ENCODE results near the gene FAM241A. TPM values are rescaled to one million over a fixed set of nuclear protein-coding genes. Genes with fewer than 3 reads are reported as not detected.

Gene FAM241A
- 1 to 10 TPM in 5 of 6 experiments, under 1 TPM in 1; 0.99 to 3.5 (median 2.1) TPM for total RNA-seq
- long read RNA-seq, full-length matches to known transcripts, result 1 of 1 reads
- long read RNA-seq, partial matches to known transcripts, result 0 of 1 reads
- long read RNA-seq, other reads (novel, unspliced or antisense), result 0 of 1 reads

DNA sequence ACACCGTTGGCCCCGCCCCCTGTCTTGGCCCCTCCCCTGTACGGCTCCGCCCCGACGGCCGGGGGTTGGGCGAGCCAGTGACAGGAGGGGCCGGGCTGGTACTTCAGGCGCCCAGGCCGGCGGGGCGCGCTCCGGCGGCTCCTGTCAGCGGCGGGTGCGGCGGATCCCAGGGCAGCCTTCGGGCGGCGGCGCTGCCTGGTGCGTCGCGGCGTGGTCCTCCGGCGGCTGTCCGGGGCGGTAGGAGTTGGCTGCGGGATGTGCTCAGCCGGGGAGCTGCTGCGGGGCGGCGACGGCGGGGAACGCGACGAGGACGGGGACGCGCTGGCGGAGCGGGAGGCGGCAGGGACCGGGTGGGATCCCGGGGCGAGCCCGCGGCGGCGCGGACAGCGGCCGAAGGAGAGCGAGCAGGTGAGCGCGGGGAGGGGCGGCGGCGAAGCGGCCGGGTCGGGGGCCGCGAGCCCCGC, at the start of gene FAM241A:
FAM241A (plus strand) TSS at position 129 of the 464 bp plus-strand sequence; CDS start at position 256, 127 bp downstream.
- WGBS (ENCODE audit: insufficient coverage, low coverage, low lambda C conversion rate, missing lambda C conversion rate), result 0% methylated on average over 4 of the region's 70 CpGs
- peak; percentile 91 to 92 (median 91) for DNase-seq
- TF ChIP-seq, protein P1, sequence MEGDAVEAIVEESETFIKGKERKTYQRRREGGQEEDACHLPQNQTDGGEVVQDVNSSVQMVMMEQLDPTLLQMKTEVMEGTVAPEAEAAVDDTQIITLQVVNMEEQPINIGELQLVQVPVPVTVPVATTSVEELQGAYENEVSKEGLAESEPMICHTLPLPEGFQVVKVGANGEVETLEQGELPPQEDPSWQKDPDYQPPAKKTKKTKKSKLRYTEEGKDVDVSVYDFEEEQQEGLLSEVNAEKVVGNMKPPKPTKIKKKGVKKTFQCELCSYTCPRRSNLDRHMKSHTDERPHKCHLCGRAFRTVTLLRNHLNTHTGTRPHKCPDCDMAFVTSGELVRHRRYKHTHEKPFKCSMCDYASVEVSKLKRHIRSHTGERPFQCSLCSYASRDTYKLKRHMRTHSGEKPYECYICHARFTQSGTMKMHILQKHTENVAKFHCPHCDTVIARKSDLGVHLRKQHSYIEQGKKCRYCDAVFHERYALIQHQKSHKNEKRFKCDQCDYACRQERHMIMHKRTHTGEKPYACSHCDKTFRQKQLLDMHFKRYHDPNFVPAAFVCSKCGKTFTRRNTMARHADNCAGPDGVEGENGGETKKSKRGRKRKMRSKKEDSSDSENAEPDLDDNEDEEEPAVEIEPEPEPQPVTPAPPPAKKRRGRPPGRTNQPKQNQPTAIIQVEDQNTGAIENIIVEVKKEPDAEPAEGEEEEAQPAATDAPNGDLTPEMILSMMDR (IDR thresholded peaks at IDR 0.05), result no peak
- peak; percentile 92 for TF ChIP-seq POLR2A (IDR thresholded peaks at IDR 0.05)
- intact Hi-C loops (cut with DNase I), result no loop called here
- H3K4me3 ChIP-seq, result peak within 1 kb of the TSS; percentile 64 to 81 (median 68)
- peak; percentile 93 to 97 (median 95) for ATAC-seq
- no peaks in the 10 kb centered on the region for H3K36me3 ChIP-seq
- H3K27ac ChIP-seq, result peak within 1 kb of the TSS; percentile 68 to 81 (median 73)
- H3K27me3 ChIP-seq, result no peaks in the 10 kb centered on the region
- no peaks in the 10 kb centered on the region for H3K9me3 ChIP-seq
- H3K4me1 ChIP-seq, result peaks cover 0 to 19% (median 9%) of the 10 kb centered on the region in 4 donors

DNA sequence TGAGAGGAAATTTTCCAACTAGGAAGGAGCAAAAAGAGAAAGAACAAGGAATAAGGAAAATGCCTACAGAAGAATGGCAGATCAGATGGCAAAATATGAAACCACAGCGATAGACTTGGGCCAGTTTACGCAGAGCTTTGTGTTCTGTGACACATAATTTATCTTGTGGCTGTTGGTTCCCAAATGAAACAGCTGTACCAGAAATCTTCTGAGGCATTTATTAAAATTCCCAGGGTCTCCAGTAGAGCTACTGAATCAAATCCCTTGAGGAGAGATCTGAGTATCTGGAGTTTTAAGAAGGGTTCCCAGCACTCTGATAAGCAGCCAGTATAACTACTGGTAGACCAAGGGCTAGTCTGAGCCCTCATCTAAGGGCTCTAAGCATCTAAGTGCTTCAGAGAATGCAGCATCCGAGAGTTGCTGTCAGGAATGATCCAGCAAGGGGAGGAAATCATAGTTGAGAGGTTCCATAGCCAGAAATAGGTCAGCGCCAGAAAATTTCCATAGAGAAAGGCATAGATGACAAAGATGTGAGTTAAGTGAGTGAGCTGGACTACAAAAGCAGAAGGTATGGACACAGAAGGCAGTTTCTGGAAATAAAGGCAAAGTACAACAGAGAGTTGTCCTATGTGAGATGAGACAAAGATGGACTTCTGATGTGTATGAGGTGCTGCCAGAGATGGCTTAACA, 46.3 kb upstream of the FAM241A start:
- ATAC-seq (no peak), DNase-seq (no peak)
- Histone ChIP-seq H3K36me3 (no peaks in the 10 kb centered on the region), H3K9me3 (no peaks in the 10 kb centered on the region), H3K4me3 (no peak overlapping the region), H3K4me1 (peaks cover 0 to 6% (median 0%) of the 10 kb centered on the region in 4 donors), H3K27me3 (no peaks in the 10 kb centered on the region), H3K27ac (no peak overlapping the region)
- intact Hi-C loops (cut with DNase I), result loop anchor here in 1 of 2 donors (10.0 kb wide), 1 partner anchor 156 kb away; no protein-coding TSS in a partner anchor
- WGBS (ENCODE audit: insufficient coverage, low coverage, low lambda C conversion rate, missing lambda C conversion rate), result 55% methylated on average over 4 of the region's 4 CpGs
- TF ChIP-seq POLR2A (IDR thresholded peaks at IDR 0.05), result no peak
- TF ChIP-seq, protein P1 (IDR thresholded peaks at IDR 0.05), result no peak

DNA sequence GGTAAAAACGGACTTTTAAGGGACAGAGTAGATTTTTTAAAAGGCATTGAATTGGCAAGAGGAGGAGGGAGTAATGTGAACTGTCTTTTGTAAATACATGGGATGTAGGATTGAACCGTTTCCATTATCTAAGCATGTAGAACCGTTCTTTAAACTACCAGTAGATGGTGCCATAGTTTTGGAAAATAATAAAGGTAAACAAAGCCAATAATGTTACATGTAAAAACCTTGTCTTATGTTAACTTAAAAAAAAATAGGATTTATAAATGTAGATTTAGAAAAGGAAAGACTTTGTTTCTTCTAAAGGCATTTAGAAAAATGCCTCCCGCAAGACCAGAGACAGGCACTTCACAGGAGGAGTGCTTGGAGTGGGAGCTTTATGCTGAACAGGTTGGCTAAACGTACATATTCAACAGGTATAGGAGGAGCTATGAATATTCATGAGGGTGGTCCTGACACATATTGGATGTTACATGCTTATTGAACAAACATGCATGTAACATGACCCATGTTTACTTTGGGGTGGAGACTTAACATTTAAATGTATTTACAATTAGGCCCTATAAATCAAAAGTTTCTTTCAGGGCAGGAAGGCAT, 45.5 kb upstream of the FAM241A start:
- no peak for TF ChIP-seq POLR2A (IDR thresholded peaks at IDR 0.05)
- TF ChIP-seq, protein P1 (IDR thresholded peaks at IDR 0.05), result peak; percentile 64 to 81 (median 74)
- Histone ChIP-seq H3K36me3 (no peaks in the 10 kb centered on the region), H3K27me3 (no peaks in the 10 kb centered on the region), H3K9me3 (no peaks in the 10 kb centered on the region), H3K4me1 (peaks cover 0 to 6% (median 0%) of the 10 kb centered on the region in 4 donors), H3K27ac (no peak overlapping the region), H3K4me3 (no peak overlapping the region)
- ATAC-seq, result peak; percentile 90 to 96 (median 92)
- intact Hi-C loops (cut with DNase I), result loop anchor here (10.0 kb wide), 2 partner anchors 135 to 155 kb away; partner anchors contain the start of gene AP1AR (in 1 of the 2)
- no peak for DNase-seq
- WGBS (ENCODE audit: insufficient coverage, low coverage, low lambda C conversion rate, missing lambda C conversion rate), result 6% methylated on average over 5 of the region's 5 CpGs

DNA sequence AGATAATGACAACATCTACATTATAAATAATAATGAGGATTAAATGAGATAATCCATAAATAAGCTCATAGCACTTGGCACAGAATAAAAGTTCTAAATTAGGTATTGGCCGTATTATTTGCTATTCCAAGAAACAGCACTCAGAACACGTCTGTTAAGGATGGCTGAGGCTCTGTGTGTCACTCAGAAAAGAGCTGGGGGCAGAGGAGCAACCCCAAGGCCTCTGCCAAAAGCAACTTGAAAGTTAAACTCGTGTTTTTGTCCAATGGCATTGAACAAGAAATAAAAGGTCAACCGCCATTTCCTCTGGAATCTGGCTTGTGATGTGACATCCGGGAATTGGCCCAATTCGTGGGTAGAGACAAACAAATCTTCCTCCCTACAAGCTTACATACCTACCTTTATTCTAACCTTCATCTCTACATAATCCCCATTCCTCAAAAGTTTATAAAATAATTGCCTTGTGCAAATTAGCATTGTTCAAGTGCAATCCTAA, 42.3 kb upstream of the FAM241A start:
- WGBS (ENCODE audit: insufficient coverage, low coverage, low lambda C conversion rate, missing lambda C conversion rate), result 46% methylated on average over 6 of the region's 6 CpGs

More for the DNA sequence above, 42.3 kb upstream of the FAM241A start:
- peaks cover 0 to 6% (median 0%) of the 10 kb centered on the region in 4 donors for H3K4me1 ChIP-seq
- H3K4me3 ChIP-seq, result no peak overlapping the region
- H3K27ac ChIP-seq, result no peak overlapping the region
- DNase-seq, result no peak
- no peak for TF ChIP-seq POLR2A (IDR thresholded peaks at IDR 0.05)
- TF ChIP-seq, protein P1 (IDR thresholded peaks at IDR 0.05), result no peak
- intact Hi-C loops (cut with DNase I), result loop anchor here in 1 of 2 donors (10.0 kb wide), 1 partner anchor 132 kb away; the partner anchor contains the start of gene AP1AR
- H3K9me3 ChIP-seq, result no peaks in the 10 kb centered on the region
- no peaks in the 10 kb centered on the region for H3K36me3 ChIP-seq
- H3K27me3 ChIP-seq, result no peaks in the 10 kb centered on the region
- ATAC-seq, result peak in 1 of 4 donors; percentile 26

All from right lobe of liver (tissue), 6 donors.